Measurements from ENCODE around the gene TOR1AIP1.
"Not testable (repeated sequence)": the region's sequence is repeated elsewhere in the genome, so short reads cannot be mapped to it uniquely, and the experiment has no call there.

Gene TOR1AIP1

DNA sequence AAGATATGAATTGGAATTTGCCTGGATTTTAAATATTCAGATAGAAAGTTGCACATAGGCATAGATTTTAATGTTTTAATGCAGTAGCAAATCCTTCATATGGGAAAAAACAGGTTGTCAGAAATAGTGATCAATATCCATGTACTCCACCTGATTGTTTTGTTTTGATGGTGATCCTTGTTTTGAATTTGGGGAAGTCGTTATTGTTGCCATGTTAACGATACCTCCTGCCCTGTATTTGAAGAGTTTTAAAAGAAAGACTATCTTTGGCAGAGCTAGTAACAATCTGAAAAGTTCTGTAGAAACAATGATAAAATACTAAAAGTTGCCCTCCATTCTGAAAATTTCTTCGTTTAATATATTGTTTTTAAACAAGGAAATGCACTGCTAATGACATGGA, 73.6 kb downstream of the TOR1AIP1 start:
- H3K36me3 Mint-ChIP-seq (ENCODE audit: low read depth): no peaks in the 10 kb centered on the region
- H3K27me3 Mint-ChIP-seq (ENCODE audit: low read depth): no peaks in the 10 kb centered on the region
- H3K4me3 Mint-ChIP-seq: peak overlapping the region; percentile 88 to 99 (median 98)
- H3K27ac Mint-ChIP-seq: peak overlapping the region; percentile 90 to 94 (median 92)
- TF ChIP-seq, protein P1, sequence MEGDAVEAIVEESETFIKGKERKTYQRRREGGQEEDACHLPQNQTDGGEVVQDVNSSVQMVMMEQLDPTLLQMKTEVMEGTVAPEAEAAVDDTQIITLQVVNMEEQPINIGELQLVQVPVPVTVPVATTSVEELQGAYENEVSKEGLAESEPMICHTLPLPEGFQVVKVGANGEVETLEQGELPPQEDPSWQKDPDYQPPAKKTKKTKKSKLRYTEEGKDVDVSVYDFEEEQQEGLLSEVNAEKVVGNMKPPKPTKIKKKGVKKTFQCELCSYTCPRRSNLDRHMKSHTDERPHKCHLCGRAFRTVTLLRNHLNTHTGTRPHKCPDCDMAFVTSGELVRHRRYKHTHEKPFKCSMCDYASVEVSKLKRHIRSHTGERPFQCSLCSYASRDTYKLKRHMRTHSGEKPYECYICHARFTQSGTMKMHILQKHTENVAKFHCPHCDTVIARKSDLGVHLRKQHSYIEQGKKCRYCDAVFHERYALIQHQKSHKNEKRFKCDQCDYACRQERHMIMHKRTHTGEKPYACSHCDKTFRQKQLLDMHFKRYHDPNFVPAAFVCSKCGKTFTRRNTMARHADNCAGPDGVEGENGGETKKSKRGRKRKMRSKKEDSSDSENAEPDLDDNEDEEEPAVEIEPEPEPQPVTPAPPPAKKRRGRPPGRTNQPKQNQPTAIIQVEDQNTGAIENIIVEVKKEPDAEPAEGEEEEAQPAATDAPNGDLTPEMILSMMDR (IDR thresholded peaks at IDR 0.05; ENCODE audit: unreplicated experiment in 3 of 3): no peak
- no peaks in the 10 kb centered on the region for H3K9me3 Mint-ChIP-seq
- H3K4me1 Mint-ChIP-seq: peaks cover 24% of the 10 kb centered on the region

DNA sequence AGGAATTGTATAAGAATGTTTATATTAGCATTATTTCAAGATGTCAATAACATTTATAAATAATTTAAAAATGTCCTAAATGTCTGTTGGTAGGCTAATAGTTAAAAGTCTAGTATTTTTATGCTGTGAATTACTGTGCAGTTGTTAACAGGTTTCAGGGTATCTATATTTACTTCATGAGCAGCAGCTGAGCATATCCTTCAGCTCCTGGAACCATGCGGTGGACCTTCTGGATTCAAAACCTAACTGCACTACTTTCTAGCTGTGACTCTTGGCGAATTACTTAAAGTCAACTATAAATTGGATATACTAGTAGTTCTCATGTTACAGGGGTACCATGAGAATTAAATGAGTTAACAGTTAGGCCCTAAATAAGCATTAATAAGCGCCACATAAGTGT, 76.3 kb downstream of the TOR1AIP1 start:
- Mint-ChIP-seq H3K27ac (no peak overlapping the region), H3K36me3 (ENCODE audit: low read depth) (peaks cover 22% of the 10 kb centered on the region), H3K4me3 (no peak overlapping the region), H3K27me3 (ENCODE audit: low read depth) (no peaks in the 10 kb centered on the region), H3K4me1 (peaks cover 24% of the 10 kb centered on the region), H3K9me3 (peaks cover 7% of the 10 kb centered on the region)
- TF ChIP-seq, protein P1 (IDR thresholded peaks at IDR 0.05; ENCODE audit: unreplicated experiment in 3 of 3): no peak

DNA sequence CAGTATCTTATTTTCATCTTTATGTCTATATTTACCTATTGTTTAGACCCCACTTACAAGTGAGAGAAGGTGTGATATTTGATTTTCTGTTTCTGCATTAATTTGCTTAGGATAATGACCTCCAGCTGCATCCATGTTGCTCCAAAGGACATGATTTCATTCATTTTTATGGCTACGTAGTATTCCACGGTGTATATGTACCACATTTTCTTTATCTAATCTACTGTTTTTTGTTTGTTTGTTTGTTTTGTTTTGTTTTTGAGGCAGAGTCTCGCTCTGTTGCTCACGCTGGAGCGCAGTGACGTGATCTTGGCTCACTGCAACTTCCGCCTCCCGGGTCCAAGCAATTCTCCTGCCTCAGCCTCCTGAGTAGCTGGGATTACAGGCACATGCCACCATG, 80.1 kb downstream of the TOR1AIP1 start:
- not testable (repeated sequence) for H3K27ac Mint-ChIP-seq; H3K4me3 Mint-ChIP-seq; H3K27me3 Mint-ChIP-seq (ENCODE audit: low read depth)
- Mint-ChIP-seq H3K4me1 (peaks cover 12% of the 10 kb centered on the region), H3K36me3 (ENCODE audit: low read depth) (peaks cover 44% of the 10 kb centered on the region), H3K9me3 (peaks cover 23% of the 10 kb centered on the region)

DNA sequence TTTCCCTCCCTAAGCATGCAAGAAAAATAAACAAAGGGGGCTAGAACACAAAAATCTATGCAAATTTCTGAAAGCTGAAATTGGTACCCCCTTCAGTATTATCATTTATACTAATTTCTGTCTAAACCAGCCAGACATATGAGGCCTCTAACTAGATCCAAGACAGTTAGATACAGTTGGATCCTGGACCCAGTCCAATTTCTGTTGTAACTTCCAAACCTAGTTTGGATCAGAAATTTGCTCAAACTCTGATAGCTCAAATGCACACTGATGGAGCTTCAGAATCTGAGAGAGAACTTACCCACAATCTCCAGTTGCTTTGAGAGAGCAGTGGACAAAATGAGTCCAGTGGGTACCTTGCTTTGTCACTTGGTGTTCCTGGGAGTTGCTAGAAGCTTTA, 84.5 kb downstream of the TOR1AIP1 start:
- Mint-ChIP-seq H3K27me3 (ENCODE audit: low read depth) (no peaks in the 10 kb centered on the region), H3K9me3 (peaks cover 23% of the 10 kb centered on the region), H3K4me3 (no peak overlapping the region), H3K4me1 (peaks cover 5% of the 10 kb centered on the region), H3K27ac (no peak overlapping the region), H3K36me3 (ENCODE audit: low read depth) (peaks cover 57% of the 10 kb centered on the region)
- TF ChIP-seq, protein P1 (IDR thresholded peaks at IDR 0.05; ENCODE audit: unreplicated experiment in 3 of 3): no peak

DNA sequence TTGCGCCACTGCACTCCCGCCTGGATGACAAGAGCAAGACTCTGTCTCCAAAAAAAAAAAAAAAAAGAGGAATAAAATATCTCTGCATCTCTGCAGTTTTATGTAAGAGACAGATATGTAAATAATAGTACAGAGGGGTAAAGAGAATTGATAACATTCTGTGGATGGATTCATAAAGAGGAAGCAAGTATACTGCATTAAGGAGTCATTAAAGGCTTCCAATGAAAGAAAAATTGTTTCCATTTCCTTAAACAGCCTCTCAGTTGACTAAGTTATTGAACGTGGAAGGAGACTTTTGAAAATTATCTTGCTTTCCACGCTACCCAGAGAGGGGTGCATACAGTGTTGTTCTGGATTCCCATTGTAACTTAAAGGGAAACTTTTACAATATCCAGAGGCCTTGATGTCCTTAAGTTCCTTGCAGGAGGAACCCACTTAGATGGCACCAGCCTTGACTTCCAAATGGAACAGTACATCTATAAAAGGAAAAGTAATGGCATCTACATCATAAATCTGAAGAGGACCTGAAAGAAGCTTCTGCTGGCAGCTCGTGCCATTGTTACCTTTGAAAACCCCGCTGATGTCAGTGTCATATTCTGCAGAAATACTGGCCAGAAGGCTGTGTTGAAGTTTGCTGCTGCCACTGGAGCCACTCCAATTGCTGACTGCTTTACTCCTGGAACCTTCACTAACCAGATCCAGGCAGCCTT, 86.4 kb downstream of the TOR1AIP1 start:
- Mint-ChIP-seq H3K9me3 (peaks cover 17% of the 10 kb centered on the region), H3K4me1 (peaks cover 9% of the 10 kb centered on the region), H3K4me3 (no peak overlapping the region), H3K27ac (no peak overlapping the region), H3K27me3 (ENCODE audit: low read depth) (no peaks in the 10 kb centered on the region), H3K36me3 (ENCODE audit: low read depth) (peaks cover 52% of the 10 kb centered on the region)
- TF ChIP-seq, protein P1 (IDR thresholded peaks at IDR 0.05; ENCODE audit: unreplicated experiment in 3 of 3): no peak

DNA sequence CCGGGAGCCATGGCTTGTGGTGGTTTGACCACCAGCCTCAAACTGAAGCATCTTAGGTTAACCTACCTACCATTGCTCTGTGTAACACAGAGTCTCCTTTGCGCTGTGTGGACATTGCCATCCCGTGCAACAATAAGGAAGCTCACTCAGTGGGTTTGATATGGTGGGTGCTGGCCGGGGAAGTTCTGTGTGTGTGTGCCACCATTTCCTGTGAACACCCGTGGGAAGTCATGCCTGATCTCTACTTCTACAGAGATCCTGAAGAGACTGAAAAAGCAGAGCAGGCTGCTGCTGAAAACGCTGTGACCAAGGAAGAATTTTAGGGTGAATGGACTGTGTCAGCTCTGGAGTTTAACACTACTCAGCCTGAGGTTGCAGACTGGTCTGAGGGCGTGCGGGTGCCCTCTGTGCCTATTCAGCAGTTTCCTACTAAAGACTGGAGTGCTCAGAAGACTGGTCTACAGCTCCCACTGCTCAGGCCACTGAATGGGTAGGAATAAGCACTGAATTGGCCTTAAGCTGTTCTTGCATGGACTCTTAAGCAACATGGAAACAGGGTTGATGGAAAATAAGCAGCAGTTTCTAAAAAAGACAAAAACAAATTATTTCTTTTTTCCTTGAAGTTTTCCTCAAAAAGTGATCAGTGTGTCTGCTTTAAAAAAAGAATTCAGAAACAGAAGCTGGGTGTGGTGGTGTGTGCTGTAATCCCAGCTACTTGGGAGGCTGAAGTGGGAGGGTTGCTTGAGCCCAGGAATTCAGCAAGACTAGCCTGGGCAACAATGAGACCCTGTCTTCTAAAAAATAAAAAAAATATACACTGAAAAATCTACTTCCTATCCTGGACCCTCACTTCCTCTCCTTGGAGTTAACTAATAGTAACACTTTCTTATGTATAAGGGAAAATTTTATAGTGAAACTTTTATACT, 87.2 kb downstream of the TOR1AIP1 start:
- TF ChIP-seq, protein P1 (IDR thresholded peaks at IDR 0.05; ENCODE audit: unreplicated experiment in 3 of 3): no peak
- Mint-ChIP-seq H3K4me1 (peaks cover 15% of the 10 kb centered on the region), H3K27me3 (ENCODE audit: low read depth) (no peaks in the 10 kb centered on the region)

More for the DNA sequence above, 87.2 kb downstream of the TOR1AIP1 start:
- H3K36me3 Mint-ChIP-seq (ENCODE audit: low read depth): peaks cover 49% of the 10 kb centered on the region
- no peak overlapping the region for H3K27ac Mint-ChIP-seq
- peaks cover 9% of the 10 kb centered on the region for H3K9me3 Mint-ChIP-seq
- no peak overlapping the region for H3K4me3 Mint-ChIP-seq
